ENCODE results near the gene LTV1.

DNA sequence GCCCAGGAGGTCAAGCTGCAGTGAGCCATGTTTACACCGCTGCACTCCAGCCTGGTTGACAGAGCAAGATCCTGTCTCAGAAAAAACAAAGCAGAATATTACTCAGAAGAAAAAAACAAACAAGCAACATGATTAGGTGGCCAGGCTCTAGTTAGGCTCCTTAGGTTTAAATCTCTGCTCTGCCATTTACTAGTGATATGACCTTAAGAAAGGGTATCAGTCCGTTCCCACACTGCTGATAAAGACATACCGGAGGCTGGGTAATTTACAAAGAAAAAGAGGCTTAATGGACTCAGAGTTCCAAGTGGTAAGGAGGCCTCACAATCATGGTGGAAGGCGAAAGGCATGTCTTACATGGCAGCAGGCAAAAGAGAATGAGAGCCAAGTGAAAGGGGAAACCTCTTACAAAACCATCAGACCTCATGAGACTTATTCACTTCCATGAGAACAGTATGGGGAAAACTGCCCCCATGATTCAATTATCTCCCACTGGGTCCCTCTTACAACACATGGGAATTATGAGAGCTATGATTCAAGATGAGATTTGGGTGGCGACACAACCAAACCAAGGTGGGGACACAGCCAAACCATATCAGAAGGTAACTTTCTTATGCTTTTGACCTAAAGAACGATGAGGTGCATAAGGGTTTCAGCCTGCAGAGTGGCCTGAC, 2.4 kb upstream of the LTV1 start:
- TF ChIP-seq, protein P1, sequence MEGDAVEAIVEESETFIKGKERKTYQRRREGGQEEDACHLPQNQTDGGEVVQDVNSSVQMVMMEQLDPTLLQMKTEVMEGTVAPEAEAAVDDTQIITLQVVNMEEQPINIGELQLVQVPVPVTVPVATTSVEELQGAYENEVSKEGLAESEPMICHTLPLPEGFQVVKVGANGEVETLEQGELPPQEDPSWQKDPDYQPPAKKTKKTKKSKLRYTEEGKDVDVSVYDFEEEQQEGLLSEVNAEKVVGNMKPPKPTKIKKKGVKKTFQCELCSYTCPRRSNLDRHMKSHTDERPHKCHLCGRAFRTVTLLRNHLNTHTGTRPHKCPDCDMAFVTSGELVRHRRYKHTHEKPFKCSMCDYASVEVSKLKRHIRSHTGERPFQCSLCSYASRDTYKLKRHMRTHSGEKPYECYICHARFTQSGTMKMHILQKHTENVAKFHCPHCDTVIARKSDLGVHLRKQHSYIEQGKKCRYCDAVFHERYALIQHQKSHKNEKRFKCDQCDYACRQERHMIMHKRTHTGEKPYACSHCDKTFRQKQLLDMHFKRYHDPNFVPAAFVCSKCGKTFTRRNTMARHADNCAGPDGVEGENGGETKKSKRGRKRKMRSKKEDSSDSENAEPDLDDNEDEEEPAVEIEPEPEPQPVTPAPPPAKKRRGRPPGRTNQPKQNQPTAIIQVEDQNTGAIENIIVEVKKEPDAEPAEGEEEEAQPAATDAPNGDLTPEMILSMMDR (IDR thresholded peaks at IDR 0.05) = no peak
- TF ChIP-seq POLR2A (IDR thresholded peaks at IDR 0.05) = no peak
